HEK293 (cell line): ENCODE data around the gene SLC6A17.
A peak's percentile ranks its signal among the peaks of the same experiment; 100 is the strongest.

ENCODE experiments used
- HOXC10 ChIP-seq: sonication (generic); formaldehyde crosslinking; IDR thresholded peaks from 2 replicates; pipeline ENCODE4 v1.8.1; 2023; ENCODE audit warnings: mild to moderate bottlenecking, missing genetic modification reagents
- KLF1 ChIP-seq: fragments of 450-650 bp; formaldehyde crosslinking; IDR thresholded peaks from 2 replicates; pipeline ENCODE4 v1.5.1; 2016; ENCODE audit warnings: missing biosample characterization, missing genetic modification characterization
- SCRT2 ChIP-seq: fragments of 450-650 bp; formaldehyde crosslinking; IDR thresholded peaks from 2 replicates; pipeline ENCODE4 v1.5.1; 2016; ENCODE audit warnings: missing biosample characterization, missing genetic modification characterization
- TRIM28 ChIP-seq: IDR thresholded peaks from 2 replicates; pipeline ENCODE4 v1.6.1; 2011; ENCODE audit warnings: low read length, control low read depth, borderline replicate concordance
- YY2 ChIP-seq: fragments of 450-650 bp; formaldehyde crosslinking; IDR thresholded peaks from 2 replicates; pipeline ENCODE4 v1.5.1; 2016; ENCODE audit warnings: missing biosample characterization, missing genetic modification characterization
- ZBTB1 ChIP-seq: fragments of 450-650 bp; formaldehyde crosslinking; IDR thresholded peaks from 2 replicates; pipeline ENCODE4 v1.5.1; 2016; ENCODE audit warnings: missing biosample characterization, missing genetic modification characterization
- ZBTB10 ChIP-seq: fragments of 450-650 bp; formaldehyde crosslinking; IDR thresholded peaks from 2 replicates; pipeline ENCODE4 v1.5.1; 2016; ENCODE audit warnings: missing biosample characterization, missing genetic modification characterization
- ZBTB20 ChIP-seq: fragments of 450-650 bp; formaldehyde crosslinking; IDR thresholded peaks from 2 replicates; pipeline ENCODE4 v1.5.1; 2016; ENCODE audit warnings: missing biosample characterization, missing genetic modification characterization
- ZBTB21 ChIP-seq: fragments of 450-650 bp; formaldehyde crosslinking; IDR thresholded peaks from 2 replicates; pipeline ENCODE4 v1.5.1; 2017; ENCODE audit warnings: missing biosample characterization, missing genetic modification characterization
- ZBTB48 ChIP-seq: fragments of 450-650 bp; formaldehyde crosslinking; IDR thresholded peaks from 2 replicates; pipeline ENCODE4 v1.5.1; 2016; ENCODE audit warnings: missing biosample characterization, missing genetic modification characterization
- ZEB2 ChIP-seq: fragments of 450-650 bp; formaldehyde crosslinking; IDR thresholded peaks from 2 replicates; pipeline ENCODE4 v1.5.1; 2016; ENCODE audit warnings: missing biosample characterization, missing genetic modification characterization
- ZFHX2 ChIP-seq: fragments of 450-650 bp; formaldehyde crosslinking; conservative IDR thresholded peaks from 2 replicates; pipeline ENCODE4 v1.5.1; 2016; ENCODE audit warnings: missing biosample characterization, missing genetic modification characterization
- ZFP41 ChIP-seq: fragments of 450-650 bp; formaldehyde crosslinking; IDR thresholded peaks from 2 replicates; pipeline ENCODE4 v1.5.1; 2016; ENCODE audit warnings: missing biosample characterization, missing genetic modification characterization, borderline replicate concordance
- ZNF112 ChIP-seq: fragments of 450-650 bp; formaldehyde crosslinking; IDR thresholded peaks from 2 replicates; pipeline ENCODE4 v1.5.0; 2017; ENCODE audit warnings: missing biosample characterization, missing genetic modification characterization
- ZNF114 ChIP-seq: fragments of 450-650 bp; formaldehyde crosslinking; IDR thresholded peaks from 2 replicates; pipeline ENCODE4 v1.5.0; 2017; ENCODE audit warnings: missing biosample characterization, missing genetic modification characterization
- ZNF157 ChIP-seq: fragments of 450-650 bp; formaldehyde crosslinking; IDR thresholded peaks from 2 replicates; pipeline ENCODE4 v1.5.1; 2016; ENCODE audit warnings: missing biosample characterization, missing genetic modification characterization
- ZNF248 ChIP-seq: fragments of 450-650 bp; formaldehyde crosslinking; IDR thresholded peaks from 2 replicates; pipeline ENCODE4 v1.5.1; 2017; ENCODE audit warnings: missing biosample characterization, missing genetic modification characterization
- ZNF302 ChIP-seq: fragments of 450-650 bp; formaldehyde crosslinking; IDR thresholded peaks from 2 replicates; pipeline ENCODE4 v1.5.1; 2016; ENCODE audit warnings: missing biosample characterization, missing genetic modification characterization, low read depth
- ZNF324 ChIP-seq: fragments of 450-650 bp; formaldehyde crosslinking; IDR thresholded peaks from 2 replicates; pipeline ENCODE4 v1.5.1; 2016; ENCODE audit warnings: missing biosample characterization, missing genetic modification characterization
- ZNF521 ChIP-seq: fragments of 450-650 bp; formaldehyde crosslinking; IDR thresholded peaks from 2 replicates; pipeline ENCODE4 v1.5.1; 2017; ENCODE audit warnings: missing biosample characterization, mild to moderate bottlenecking, missing genetic modification characterization
- ZNF544 ChIP-seq: fragments of 450-650 bp; formaldehyde crosslinking; IDR thresholded peaks from 2 replicates; pipeline ENCODE4 v1.5.0; 2017; ENCODE audit warnings: missing biosample characterization, missing genetic modification characterization
- ZNF555 ChIP-seq: fragments of 450-650 bp; formaldehyde crosslinking; conservative IDR thresholded peaks from 2 replicates; pipeline ENCODE4 v1.5.1; 2017; ENCODE audit warnings: missing biosample characterization, mild to moderate bottlenecking, missing genetic modification characterization, inconsistent platforms
- ZNF561 ChIP-seq: fragments of 450-650 bp; IDR thresholded peaks from 2 replicates; pipeline ENCODE4 v1.5.1; 2018; ENCODE audit warnings: missing biosample characterization, missing genetic modification characterization, borderline replicate concordance
- ZNF677 ChIP-seq: fragments of 450-650 bp; IDR thresholded peaks from 2 replicates; pipeline ENCODE4 v1.5.0; 2018; ENCODE audit warnings: missing biosample characterization, mild to moderate bottlenecking, missing genetic modification characterization, moderate library complexity
- ZSCAN23 ChIP-seq: fragments of 450-650 bp; formaldehyde crosslinking; IDR thresholded peaks from 2 replicates; pipeline ENCODE4 v1.5.1; 2016; ENCODE audit warnings: missing biosample characterization, missing genetic modification characterization
- TF ChIP-seq, protein P1 (sequence below): fragments of 450-650 bp; formaldehyde crosslinking; IDR thresholded peaks from 2 replicates; pipeline ENCODE4 v1.5.1; 2016; ENCODE audit warnings: missing biosample characterization, missing genetic modification characterization
- TF ChIP-seq, protein P2 (sequence below): fragments of 450-650 bp; formaldehyde crosslinking; optimal IDR thresholded peaks from 2 replicates; pipeline ENCODE3; 2016; ENCODE audit warnings: missing biosample characterization, mild to moderate bottlenecking, missing genetic modification characterization
- TF ChIP-seq, protein P3 (sequence below): fragments of 450-650 bp; formaldehyde crosslinking; IDR thresholded peaks from 2 replicates; pipeline ENCODE4 v1.5.1; 2016; ENCODE audit warnings: missing biosample characterization, missing genetic modification characterization
- TF ChIP-seq, protein P4 (sequence below): fragments of 450-650 bp; formaldehyde crosslinking; IDR thresholded peaks from 2 replicates; pipeline ENCODE4 v1.5.1; 2016; ENCODE audit warnings: missing biosample characterization, missing genetic modification characterization

The SLC6A17 gene

GRCh38 chr1:110176299-110176956, 26.1 kb downstream of the SLC6A17 start (continued):
- TF ChIP-seq, protein P1, sequence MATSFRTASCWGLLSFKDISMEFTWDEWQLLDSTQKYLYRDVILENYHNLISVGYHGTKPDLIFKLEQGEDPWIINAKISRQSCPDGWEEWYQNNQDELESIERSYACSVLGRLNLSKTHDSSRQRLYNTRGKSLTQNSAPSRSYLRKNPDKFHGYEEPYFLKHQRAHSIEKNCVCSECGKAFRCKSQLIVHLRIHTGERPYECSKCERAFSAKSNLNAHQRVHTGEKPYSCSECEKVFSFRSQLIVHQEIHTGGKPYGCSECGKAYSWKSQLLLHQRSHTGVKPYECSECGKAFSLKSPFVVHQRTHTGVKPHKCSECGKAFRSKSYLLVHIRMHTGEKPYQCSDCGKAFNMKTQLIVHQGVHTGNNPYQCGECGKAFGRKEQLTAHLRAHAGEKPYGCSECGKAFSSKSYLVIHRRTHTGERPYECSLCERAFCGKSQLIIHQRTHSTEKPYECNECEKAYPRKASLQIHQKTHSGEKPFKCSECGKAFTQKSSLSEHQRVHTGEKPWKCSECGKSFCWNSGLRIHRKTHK (tag by site-specific recombination), result no peak
- TF ChIP-seq ZNF677 (tag by site-specific recombination) (peak; percentile 69; the same call in 1 of the 2 replicates), ZNF324 (tag by site-specific recombination) (no peak), ZNF302 (no peak), ZSCAN23 (tag by site-specific recombination) (no peak), ZNF157 (no peak), SCRT2 (tag by site-specific recombination) (peak; percentile 81), KLF1 (tag by site-specific recombination) (no peak), ZNF521 (0 out of 2 replicates have a peak, but pooled peaks have one; percentile 59), ZNF112 (peak; percentile 92), ZNF248 (peak; percentile 61; the same call in 1 of the 2 replicates), ZFHX2 (peak; percentile 42; the same call in 1 of the 2 replicates), ZEB2 (tag by site-specific recombination) (no peak), ZNF544 (tag by site-specific recombination) (peak; percentile 98), ZNF561 (tag by site-specific recombination) (peak; percentile 72; the same call in 1 of the 2 replicates), ZFP41 (tag by site-specific recombination) (no peak), YY2 (tag by site-specific recombination) (no peak), ZNF114 (tag by site-specific recombination) (no peak), HOXC10 (CRISPR knock-in tag) (no peak), TRIM28 (no peak), ZNF555 (no peak), ZBTB10 (no peak), ZBTB20 (tag by site-specific recombination) (peak; percentile 99), ZBTB1 (tag by site-specific recombination) (no peak), ZBTB21 (tag by site-specific recombination) (no peak; the same call in 1 of the 2 replicates), ZBTB48 (peak; percentile 97)
- TF ChIP-seq, protein P2, sequence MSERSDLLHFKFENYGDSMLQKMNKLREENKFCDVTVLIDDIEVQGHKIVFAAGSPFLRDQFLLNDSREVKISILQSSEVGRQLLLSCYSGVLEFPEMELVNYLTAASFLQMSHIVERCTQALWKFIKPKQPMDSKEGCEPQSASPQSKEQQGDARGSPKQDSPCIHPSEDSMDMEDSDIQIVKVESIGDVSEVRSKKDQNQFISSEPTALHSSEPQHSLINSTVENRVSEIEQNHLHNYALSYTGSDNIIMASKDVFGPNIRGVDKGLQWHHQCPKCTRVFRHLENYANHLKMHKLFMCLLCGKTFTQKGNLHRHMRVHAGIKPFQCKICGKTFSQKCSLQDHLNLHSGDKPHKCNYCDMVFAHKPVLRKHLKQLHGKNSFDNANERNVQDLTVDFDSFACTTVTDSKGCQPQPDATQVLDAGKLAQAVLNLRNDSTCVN (tag by site-specific recombination), result no peak
- TF ChIP-seq, protein P3, sequence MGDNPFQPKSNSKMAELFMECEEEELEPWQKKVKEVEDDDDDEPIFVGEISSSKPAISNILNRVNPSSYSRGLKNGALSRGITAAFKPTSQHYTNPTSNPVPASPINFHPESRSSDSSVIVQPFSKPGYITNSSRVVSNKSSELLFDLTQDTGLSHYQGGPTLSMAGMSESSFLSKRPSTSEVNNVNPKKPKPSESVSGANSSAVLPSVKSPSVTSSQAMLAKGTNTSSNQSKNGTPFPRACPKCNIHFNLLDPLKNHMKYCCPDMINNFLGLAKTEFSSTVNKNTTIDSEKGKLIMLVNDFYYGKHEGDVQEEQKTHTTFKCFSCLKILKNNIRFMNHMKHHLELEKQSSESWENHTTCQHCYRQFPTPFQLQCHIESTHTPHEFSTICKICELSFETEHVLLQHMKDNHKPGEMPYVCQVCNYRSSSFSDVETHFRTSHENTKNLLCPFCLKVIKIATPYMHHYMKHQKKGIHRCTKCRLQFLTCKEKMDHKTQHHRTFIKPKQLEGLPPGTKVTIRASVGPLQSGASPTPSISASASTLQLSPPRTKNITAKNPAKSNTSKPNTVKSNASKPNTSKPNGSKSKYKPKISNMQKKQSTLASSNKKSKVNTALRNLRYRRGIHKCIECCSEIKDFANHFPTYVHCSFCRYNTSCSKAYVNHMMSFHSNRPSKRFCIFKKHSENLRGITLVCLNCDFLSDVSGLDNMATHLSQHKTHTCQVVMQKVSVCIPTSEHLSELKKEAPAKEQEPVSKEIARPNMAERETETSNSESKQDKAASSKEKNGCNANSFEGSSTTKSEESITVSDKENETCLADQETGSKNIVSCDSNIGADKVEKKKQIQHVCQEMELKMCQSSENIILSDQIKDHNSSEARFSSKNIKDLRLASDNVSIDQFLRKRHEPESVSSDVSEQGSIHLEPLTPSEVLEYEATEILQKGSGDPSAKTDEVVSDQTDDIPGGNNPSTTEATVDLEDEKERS (tag by site-specific recombination), result no peak
- TF ChIP-seq, protein P4, sequence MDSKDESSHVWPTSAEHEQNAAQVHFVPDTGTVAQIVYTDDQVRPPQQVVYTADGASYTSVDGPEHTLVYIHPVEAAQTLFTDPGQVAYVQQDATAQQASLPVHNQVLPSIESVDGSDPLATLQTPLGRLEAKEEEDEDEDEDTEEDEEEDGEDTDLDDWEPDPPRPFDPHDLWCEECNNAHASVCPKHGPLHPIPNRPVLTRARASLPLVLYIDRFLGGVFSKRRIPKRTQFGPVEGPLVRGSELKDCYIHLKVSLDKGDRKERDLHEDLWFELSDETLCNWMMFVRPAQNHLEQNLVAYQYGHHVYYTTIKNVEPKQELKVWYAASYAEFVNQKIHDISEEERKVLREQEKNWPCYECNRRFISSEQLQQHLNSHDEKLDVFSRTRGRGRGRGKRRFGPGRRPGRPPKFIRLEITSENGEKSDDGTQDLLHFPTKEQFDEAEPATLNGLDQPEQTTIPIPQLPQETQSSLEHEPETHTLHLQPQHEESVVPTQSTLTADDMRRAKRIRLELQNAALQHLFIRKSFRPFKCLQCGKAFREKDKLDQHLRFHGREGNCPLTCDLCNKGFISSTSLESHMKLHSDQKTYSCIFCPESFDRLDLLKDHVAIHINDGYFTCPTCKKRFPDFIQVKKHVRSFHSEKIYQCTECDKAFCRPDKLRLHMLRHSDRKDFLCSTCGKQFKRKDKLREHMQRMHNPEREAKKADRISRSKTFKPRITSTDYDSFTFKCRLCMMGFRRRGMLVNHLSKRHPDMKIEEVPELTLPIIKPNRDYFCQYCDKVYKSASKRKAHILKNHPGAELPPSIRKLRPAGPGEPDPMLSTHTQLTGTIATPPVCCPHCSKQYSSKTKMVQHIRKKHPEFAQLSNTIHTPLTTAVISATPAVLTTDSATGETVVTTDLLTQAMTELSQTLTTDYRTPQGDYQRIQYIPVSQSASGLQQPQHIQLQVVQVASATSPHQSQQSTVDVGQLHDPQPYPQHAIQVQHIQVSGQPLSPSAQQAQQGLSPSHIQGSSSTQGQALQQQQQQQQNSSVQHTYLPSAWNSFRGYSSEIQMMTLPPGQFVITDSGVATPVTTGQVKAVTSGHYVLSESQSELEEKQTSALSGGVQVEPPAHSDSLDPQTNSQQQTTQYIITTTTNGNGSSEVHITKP (tag by site-specific recombination), result peak; percentile 64
